K562 treated with DMSO at 1 percent for 4 hours (cell line): ENCODE results near the gene XCL1. TPM values are rescaled to one million over a fixed set of nuclear protein-coding genes. Genes with fewer than 3 reads are reported as not detected.

Experiments used
- total RNA-seq: library from RNA; unstranded; fragments of 300-600 nt; gene quantifications from 2 replicates; pipeline ENCODE4 v1.2.3, GENCODE V29; 2022; ENCODE audit not compliant: insufficient read depth

XCL1 gene, protein sequence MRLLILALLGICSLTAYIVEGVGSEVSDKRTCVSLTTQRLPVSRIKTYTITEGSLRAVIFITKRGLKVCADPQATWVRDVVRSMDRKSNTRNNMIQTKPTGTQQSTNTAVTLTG
- not detected in 2 replicates for total RNA-seq

DNA sequence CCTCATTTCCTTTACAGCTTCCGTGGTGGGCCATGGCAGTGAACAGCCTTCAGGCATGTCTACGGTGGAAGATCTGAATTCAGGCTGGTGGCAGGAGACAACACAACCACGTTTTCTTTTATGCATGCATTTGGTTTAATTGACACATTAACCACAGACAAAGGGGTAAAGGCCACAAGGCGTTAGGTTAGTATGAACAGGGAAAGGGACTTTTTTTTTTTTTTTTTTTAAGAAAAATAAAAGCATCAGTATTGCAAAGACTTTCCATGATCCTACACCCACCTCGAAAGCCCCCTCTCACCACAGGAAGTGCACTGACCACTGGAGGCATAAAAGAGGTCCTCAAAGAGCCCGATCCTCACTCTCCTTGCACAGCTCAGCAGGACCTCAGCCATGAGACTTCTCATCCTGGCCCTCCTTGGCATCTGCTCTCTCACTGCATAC is at the start of gene XCL1:
Gene XCL1 (plus strand): TSS at position 361 of the 444 bp plus-strand sequence. CDS start 33 bp downstream, at position 394.

DNA sequence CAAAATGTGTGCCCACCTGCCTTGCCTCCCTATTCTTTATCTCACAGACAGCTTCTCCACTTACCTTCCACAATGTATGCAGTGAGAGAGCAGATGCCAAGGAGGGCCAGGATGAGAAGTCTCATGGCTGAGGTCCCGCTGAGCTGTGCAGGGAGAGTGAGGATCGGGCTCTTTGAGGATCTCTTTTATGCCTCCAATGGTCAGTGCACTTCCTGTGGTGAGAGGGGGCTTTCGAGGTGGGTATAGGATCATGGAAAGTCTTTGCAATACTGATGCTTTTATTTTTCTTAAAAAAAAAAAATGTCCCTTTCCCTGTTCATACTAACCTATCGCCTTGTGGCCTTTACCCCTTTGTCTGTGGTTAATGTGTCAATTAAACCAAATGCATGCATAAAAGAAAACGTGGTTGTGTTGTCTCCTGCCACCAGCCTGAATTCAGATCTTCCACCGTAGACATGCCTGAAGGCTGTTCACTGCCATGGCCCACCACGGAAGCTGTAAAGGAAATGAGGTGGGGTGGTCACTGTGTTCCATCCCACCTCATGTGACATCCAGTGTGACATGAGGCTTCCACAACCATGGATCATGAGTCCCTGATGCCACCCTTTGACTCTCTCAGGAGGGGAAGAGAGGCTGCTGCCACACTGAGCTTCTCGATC is 32.4 kb upstream of the XCL1 start, which contains the start of gene XCL2:
Gene XCL2 (minus strand): TSS at position 158 of the 659 bp plus-strand sequence. CDS start 33 bp downstream, at position 125.

Other genes starting within 250 kb of the XCL1 start
- gene XCL2, start 32.6 kb upstream of the XCL1 start, total RNA-seq: not detected in 2 replicates
- not detected in 2 replicates for gene DPT, start 152.6 kb downstream of the XCL1 start, total RNA-seq